Hepatocyte (in vitro differentiated cells): ENCODE data around the gene DNAH12. TPM values are rescaled to one million over a fixed set of nuclear protein-coding genes. Genes with fewer than 3 reads are reported as not detected.
"Not testable (repeated sequence)": the region's sequence is repeated elsewhere in the genome, so short reads cannot be mapped to it uniquely, and the experiment has no call there.

Source experiments
- DNase-seq: peaks from one replicate; pipeline ENCODE4 v3.0.0-alpha.2; 2016; ENCODE audit warnings: low spot score
- H2AFZ ChIP-seq: fragments of 200-600 bp; sonication (generic); 2 replicates; pipeline ENCODE4 v1.6.0; 2016; ENCODE audit warnings: antibody characterized with exemption, mild to moderate bottlenecking
- H3K27ac ChIP-seq: fragments of 200-600 bp; sonication (generic); 2 replicates; pipeline ENCODE4 v1.5.1; 2016; ENCODE audit warnings: mild to moderate bottlenecking
- H3K27me3 ChIP-seq: fragments of 200-600 bp; sonication (generic); 2 replicates; pipeline ENCODE4 v1.6.1; 2016
- H3K36me3 ChIP-seq: fragments of 200-600 bp; sonication (generic); replicated peaks from 2 replicates; pipeline ENCODE4 v1.5.1; 2016; ENCODE audit warnings: low read depth; ENCODE audit not compliant: insufficient read depth
- H3K4me1 ChIP-seq: fragments of 200-600 bp; sonication (generic); 2 replicates; pipeline ENCODE4 v1.5.1; 2016; ENCODE audit warnings: mild to moderate bottlenecking, moderate library complexity; ENCODE audit not compliant: insufficient read depth
- H3K4me2 ChIP-seq: fragments of 200-600 bp; sonication (generic); 2 replicates; pipeline ENCODE4 v1.6.0; 2016
- H3K4me3 ChIP-seq: fragments of 200-600 bp; sonication (generic); 2 replicates; pipeline ENCODE4 v1.5.1; 2016; ENCODE audit warnings: mild to moderate bottlenecking
- H3K79me2 ChIP-seq: fragments of 200-600 bp; sonication (generic); 2 replicates; pipeline ENCODE4 v1.6.0; 2017; ENCODE audit warnings: mild to moderate bottlenecking
- H3K9me2 ChIP-seq: fragments of 200-600 bp; sonication (generic); replicated peaks from 2 replicates; pipeline ENCODE4 v1.6.0; 2017; ENCODE audit warnings: mild to moderate bottlenecking; ENCODE audit not compliant: insufficient read depth
- H3K9me3 ChIP-seq: fragments of 200-600 bp; sonication (generic); 2 replicates; pipeline ENCODE4 v1.5.1; 2016; ENCODE audit warnings: low read depth, mild to moderate bottlenecking
- H4K20me1 ChIP-seq: fragments of 200-600 bp; sonication (generic); 2 replicates; pipeline ENCODE4 v1.6.0; 2016; ENCODE audit warnings: mild to moderate bottlenecking; ENCODE audit not compliant: insufficient read depth, poor library complexity, severe bottlenecking
- CTCF ChIP-seq: fragments of 200-600 bp; sonication (generic); IDR thresholded peaks from 2 replicates; pipeline ENCODE4 v1.5.1; 2016; ENCODE audit warnings: antibody characterized with exemption, mild to moderate bottlenecking; ENCODE audit not compliant: poor library complexity
- EZH2 ChIP-seq: fragments of 200-600 bp; sonication (generic); IDR thresholded peaks from 2 replicates; pipeline ENCODE4 v1.6.1; 2016; ENCODE audit warnings: antibody characterized with exemption, mild to moderate bottlenecking, borderline replicate concordance
- EZH2phosphoT487 ChIP-seq: fragments of 200-600 bp; sonication (generic); IDR thresholded peaks from one replicate; pipeline ENCODE4 v1.6.1; 2018; ENCODE audit warnings: antibody characterized with exemption, mild to moderate bottlenecking, low read depth, moderate library complexity; ENCODE audit not compliant: unreplicated experiment, severe bottlenecking
- WGBS: methylation state at CpG from one replicate; pipeline ENCODE4 v1.1.6; 2016; ENCODE audit warnings: low lambda C conversion rate; ENCODE audit errors: missing lambda C conversion rate; 5-methylcytosine and 5-hydroxymethylcytosine counted together
- polyA plus RNA-seq: library from polyadenylated mRNA; unstranded; fragments of >200 nt; fragmentation: Nextera tagmentation; extraction: Ambion mirVana; gene quantifications from 2 replicates; pipeline ENCODE4 v1.2.1, GENCODE V29; 2016
- total RNA-seq: library from RNA; depleted of rRNA; stranded (reverse); fragments of >200 nt; gene quantifications from 2 replicates; pipeline ENCODE4 v1.2.3, GENCODE V29; 2014

Gene DNAH12
- total and polyA plus RNA-seq, 2 experiments from 2014 or later, result 0.06 to 1.5 TPM

- 81% methylated on average over 4 of the region's 4 CpGs for WGBS
- H2AFZ ChIP-seq, result no peak overlapping the region
- DNase-seq, result no peak
Observed at GRCh38 chr3:57464801-57465200, 79.3 kb downstream of the DNAH12 start.

GRCh38 chr3:57464011-57464410 is 80.1 kb downstream of the DNAH12 start:
- TF ChIP-seq EZH2phosphoT487 (no peak), CTCF (no peak), EZH2 (no peak)
- Histone ChIP-seq H2AFZ (no peak overlapping the region), H3K4me2 (no peak overlapping the region), H3K9me3 (no peaks in the 10 kb centered on the region), H3K36me3 (no peaks in the 10 kb centered on the region), H3K27ac (no peak overlapping the region), H3K79me2 (no peaks in the 10 kb centered on the region), H3K4me1 (no peaks in the 10 kb centered on the region), H4K20me1 (no peaks in the 10 kb centered on the region), H3K27me3 (no peaks in the 10 kb centered on the region), H3K4me3 (no peak overlapping the region), H3K9me2 (no peaks in the 10 kb centered on the region)
- 84% methylated on average over 3 of the region's 3 CpGs for WGBS
- DNase-seq, result no peak

More at GRCh38 chr3:57464801-57465200, 79.3 kb downstream of the DNAH12 start:
- no peak for TF ChIP-seq EZH2phosphoT487
- no peak for TF ChIP-seq EZH2
- TF ChIP-seq CTCF, result peak; percentile 12
- no peaks in the 10 kb centered on the region for H3K27me3 ChIP-seq
- H4K20me1 ChIP-seq, result no peaks in the 10 kb centered on the region
- no peaks in the 10 kb centered on the region for H3K36me3 ChIP-seq
- no peak overlapping the region for H3K27ac ChIP-seq
- no peaks in the 10 kb centered on the region for H3K9me3 ChIP-seq
- no peaks in the 10 kb centered on the region for H3K79me2 ChIP-seq
- no peaks in the 10 kb centered on the region for H3K9me2 ChIP-seq
- no peaks in the 10 kb centered on the region for H3K4me1 ChIP-seq
- H3K4me2 ChIP-seq, result no peak overlapping the region
- H3K4me3 ChIP-seq, result no peak overlapping the region

DNA sequence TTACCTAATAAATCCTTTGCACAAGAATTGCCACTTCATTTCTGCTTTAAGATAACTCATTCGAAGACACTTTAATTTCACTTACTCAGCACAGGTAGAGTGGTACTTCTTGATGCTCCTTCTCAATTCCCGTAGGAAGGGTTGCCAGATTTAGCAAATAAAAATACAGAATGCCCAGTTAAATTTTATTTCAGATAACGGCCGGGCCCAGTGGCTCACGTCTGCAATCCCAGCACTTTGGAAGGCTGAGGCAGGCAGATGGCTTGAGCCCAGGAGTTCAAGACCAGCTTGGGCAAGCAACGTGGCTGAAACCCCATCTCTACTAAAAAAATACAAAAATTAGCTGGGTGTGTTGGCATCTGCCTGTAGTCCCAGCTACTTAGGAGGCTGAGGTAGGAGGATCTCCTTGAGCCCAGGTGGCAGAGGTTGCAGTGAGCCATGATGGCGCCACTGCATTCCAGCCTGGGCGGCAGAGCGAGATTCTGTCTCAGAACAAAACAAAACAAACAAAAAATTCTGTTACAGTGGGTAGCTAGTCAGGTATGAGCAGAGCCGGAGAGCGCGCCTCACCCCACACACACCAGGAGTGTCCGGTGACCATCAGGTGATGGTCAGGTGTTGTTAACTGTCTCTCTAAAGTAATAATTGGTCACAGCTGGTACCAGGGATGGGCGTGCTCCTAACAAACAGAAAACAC is 92.8 kb downstream of the DNAH12 start:
- 64% methylated on average over 14 of the region's 14 CpGs for WGBS
- Histone ChIP-seq H3K36me3 (no peaks in the 10 kb centered on the region), H3K9me3 (no peaks in the 10 kb centered on the region), H4K20me1 (no peaks in the 10 kb centered on the region), H2AFZ (no peak overlapping the region), H3K9me2 (no peaks in the 10 kb centered on the region), H3K4me3 (no peak overlapping the region), H3K27me3 (no peaks in the 10 kb centered on the region), H3K4me1 (peaks cover 10% of the 10 kb centered on the region), H3K4me2 (peak overlapping the region; percentile 21), H3K27ac (peak overlapping the region; percentile 86), H3K79me2 (no peaks in the 10 kb centered on the region)
- DNase-seq, result no peak
- no peak for TF ChIP-seq EZH2phosphoT487
- no peak for TF ChIP-seq EZH2
- TF ChIP-seq CTCF, result no peak

- H3K4me2 ChIP-seq, result not testable (repeated sequence)
Observed at GRCh38 chr3:57449276-57449847, 94.8 kb downstream of the DNAH12 start.

DNA sequence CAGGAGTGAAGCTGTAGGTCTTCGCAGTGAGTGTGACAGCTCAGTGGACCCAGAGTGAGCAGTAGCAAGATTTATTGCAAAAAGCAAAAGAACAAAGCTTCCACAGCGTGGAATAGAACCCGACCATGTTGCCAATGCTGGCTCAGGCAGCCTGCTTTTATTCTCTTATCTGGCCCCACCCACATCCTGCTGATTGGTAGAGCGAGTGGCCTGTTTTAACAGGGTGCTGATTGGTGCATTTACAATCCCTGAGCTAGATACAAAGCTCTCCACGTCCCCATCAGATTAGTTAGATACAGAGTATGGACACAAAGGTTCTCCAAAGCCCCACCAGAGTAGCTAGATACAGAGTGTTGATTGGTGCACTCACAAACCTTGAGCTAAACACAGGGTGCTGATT is 95.7 kb downstream of the DNAH12 start:
- not testable (repeated sequence) for H4K20me1 ChIP-seq, H2AFZ ChIP-seq, H3K4me3 ChIP-seq, DNase-seq, H3K27ac ChIP-seq, H3K4me2 ChIP-seq, H3K9me3 ChIP-seq, H3K9me2 ChIP-seq, H3K36me3 ChIP-seq, H3K79me2 ChIP-seq, H3K27me3 ChIP-seq
- H3K4me1 ChIP-seq, result peaks cover 14% of the 10 kb centered on the region
- WGBS, result 76% methylated on average over 5 of the region's 5 CpGs

More at GRCh38 chr3:57449276-57449847, 94.8 kb downstream of the DNAH12 start:
- 98% methylated on average over 31 of the region's 33 CpGs for WGBS
- not testable (repeated sequence) for DNase-seq, H3K79me2 ChIP-seq, H3K27me3 ChIP-seq, H3K9me3 ChIP-seq, H3K9me2 ChIP-seq, H3K4me3 ChIP-seq, H4K20me1 ChIP-seq, H2AFZ ChIP-seq, H3K36me3 ChIP-seq
- Histone ChIP-seq H3K4me1 (peaks cover 14% of the 10 kb centered on the region), H3K27ac (peak overlapping the region; percentile 82)
